K562 (cell line): ENCODE data around the gene LUC7L3. TPM values are rescaled to one million over a fixed set of nuclear protein-coding genes. Genes with fewer than 3 reads are reported as not detected.
A peak's percentile ranks its signal among the peaks of the same experiment; 100 is the strongest.

ENCODE experiments used
- BDP1 ChIP-seq: IDR thresholded peaks from 3 replicates; pipeline ENCODE4 v1.6.1; 2011; ENCODE audit not compliant: insufficient read length, insufficient read depth
- C11orf30 ChIP-seq: fragments of 450-650 bp; IDR thresholded peaks from 2 replicates; pipeline ENCODE4 v1.6.1; 2016; ENCODE audit warnings: low read depth, mild to moderate bottlenecking
- CHD4 ChIP-seq: fragments of 200-600 bp; sonication (generic); IDR thresholded peaks from 3 replicates; pipeline ENCODE4 v1.6.1; 2012; ENCODE audit warnings: low read depth, mild to moderate bottlenecking, mixed read lengths, low read length, inconsistent platforms; ENCODE audit not compliant: insufficient read depth, insufficient replicate concordance, poor library complexity, severe bottlenecking
- GATAD2A ChIP-seq: fragments of 450-650 bp; IDR thresholded peaks from 2 replicates; pipeline ENCODE4 v1.6.1; 2017
- HDAC3 ChIP-seq: fragments of 450-650 bp; IDR thresholded peaks from 2 replicates; pipeline ENCODE4 v1.6.1; 2018; ENCODE audit warnings: borderline replicate concordance, mild to moderate bottlenecking, moderate library complexity; ENCODE audit not compliant: partially characterized antibody
- KDM1A ChIP-seq, 2 experiments: fragments of 450-650 bp; IDR thresholded peaks; 2 replicates each; pipeline ENCODE4 v1.6.1; 2016; ENCODE audit warnings: mild to moderate bottlenecking in 2 of 2
- MAFG ChIP-seq: fragments of 450-650 bp; conservative IDR thresholded peaks from 2 replicates; pipeline ENCODE4 v1.6.1; 2016; ENCODE audit warnings: missing genetic modification characterization, missing compliant biosample characterization
- MEIS2 ChIP-seq: fragments of 450-650 bp; IDR thresholded peaks from 2 replicates; pipeline ENCODE4 v1.6.1; 2014; ENCODE audit warnings: mild to moderate bottlenecking; ENCODE audit not compliant: partially characterized antibody
- MXI1 ChIP-seq: IDR thresholded peaks from 2 replicates; pipeline ENCODE4 v1.6.1; 2011; ENCODE audit warnings: low read depth, mild to moderate bottlenecking, improper control_type of control experiment, low read length
- MYC ChIP-seq, 2 experiments: fragments of 250-450 bp in 1 of 2; sonication (Bioruptor Pico) in 1 of 2; IDR thresholded peaks; 2 replicates each; pipeline versions ENCODE4 v1.5.1 to v1.6.1; 2012 to 2021; ENCODE audit warnings: low read depth in 2 of 2, borderline replicate concordance in 1 of 2, improper control_type of control experiment in 1 of 2, low read length in 1 of 2, mild to moderate bottlenecking in 1 of 2, moderate library complexity in 1 of 2
- NR2C1 ChIP-seq, 2 experiments: fragments of 450-650 bp; IDR thresholded peaks; 2 replicates each; pipeline ENCODE4 v1.6.1; 2017; ENCODE audit warnings: mild to moderate bottlenecking in 2 of 2, antibody characterized with exemption in 1 of 2, inconsistent platforms in 1 of 2, missing compliant biosample characterization in 1 of 2, missing genetic modification characterization in 1 of 2
- NR2C2 ChIP-seq, 2 experiments: fragments of 200-800 bp in 1 of 2; sonication (Bioruptor generic) in 1 of 2; sonication (generic) in 1 of 2; formaldehyde crosslinking in 1 of 2; IDR thresholded peaks; 2 replicates each; pipeline versions ENCODE4 v1.6.1 to v1.8.0; 2016 to 2022; ENCODE audit warnings: mild to moderate bottlenecking in 1 of 2, missing compliant biosample characterization in 1 of 2, missing genetic modification characterization in 1 of 2, missing genetic modification reagents in 1 of 2
- SMARCB1 ChIP-seq: IDR thresholded peaks from 2 replicates; pipeline ENCODE4 v1.6.1; 2011; ENCODE audit warnings: improper control_type of control experiment, low read depth; ENCODE audit not compliant: insufficient read length
- TAF1 ChIP-seq: IDR thresholded peaks from 2 replicates; pipeline ENCODE4 v1.6.1; 2011; ENCODE audit warnings: mild to moderate bottlenecking, low read length, moderate library complexity; ENCODE audit not compliant: insufficient read depth, control insufficient read depth, severe bottlenecking; ENCODE audit errors: extremely low read depth
- TEAD4 ChIP-seq, 2 experiments: sonication (generic) in 1 of 2; formaldehyde crosslinking in 1 of 2; IDR thresholded peaks; 2 replicates each; pipeline versions ENCODE4 v1.6.1 to v1.8.0; 2012 to 2022; ENCODE audit warnings: borderline replicate concordance in 1 of 2, inconsistent platforms in 1 of 2, low read length in 1 of 2, mild to moderate bottlenecking in 1 of 2, missing genetic modification reagents in 1 of 2
- polyA plus RNA-seq, 8 experiments: library from polyadenylated mRNA; depleted of rRNA in 4 of 8; stranded (reverse) in 5 of 8; unstranded in 3 of 8; fragments of >200 nt; fragmentation: Nextera tagmentation in 2 of 8; fragmentation: Illumina TruSeq in 1 of 8; extraction: Ambion mirVana in 2 of 8; extraction: Trizol in 1 of 8; gene quantifications; 2 replicates each; pipeline versions ENCODE4 v1.2.1 to v1.2.3, GENCODE V29; 2011 to 2014; ENCODE audit warnings: inconsistent platforms in 1 of 8, missing spikeins in 1 of 8
- total RNA-seq, 7 experiments: library from RNA; depleted of rRNA in 6 of 7; stranded (reverse); fragments of >200 nt in 6 of 7; fragmentation: Illumina TruSeq in 2 of 7; extraction: Trizol in 2 of 7; gene quantifications; 2 replicates each; pipeline versions ENCODE4 v1.2.1 to v1.2.3, GENCODE V29; 2011 to 2021; ENCODE audit warnings: low replicate concordance in 1 of 7
- TF ChIP-seq, protein P1 (sequence below): sonication (generic); formaldehyde crosslinking; IDR thresholded peaks from 2 replicates; pipeline ENCODE4 v1.8.1; 2023; ENCODE audit warnings: mild to moderate bottlenecking, missing genetic modification reagents
- TF ChIP-seq, protein P2 (sequence below): fragments of 200-400 bp; formaldehyde crosslinking; IDR thresholded peaks from 2 replicates; pipeline ENCODE4 v1.6.1; 2017; ENCODE audit warnings: mild to moderate bottlenecking, low read depth, low read length, moderate library complexity
- TF ChIP-seq, protein P3 (sequence below): fragments of 450-650 bp; IDR thresholded peaks from 2 replicates; pipeline ENCODE4 v1.6.1; 2016; ENCODE audit warnings: borderline replicate concordance

The LUC7L3 gene
- total and polyA plus RNA-seq, 9 of the 15 experiments (the other 6 are each of a cell fraction or from before 2014, with no cell fraction given), result 80.8 to 284 (median 127) TPM

DNA sequence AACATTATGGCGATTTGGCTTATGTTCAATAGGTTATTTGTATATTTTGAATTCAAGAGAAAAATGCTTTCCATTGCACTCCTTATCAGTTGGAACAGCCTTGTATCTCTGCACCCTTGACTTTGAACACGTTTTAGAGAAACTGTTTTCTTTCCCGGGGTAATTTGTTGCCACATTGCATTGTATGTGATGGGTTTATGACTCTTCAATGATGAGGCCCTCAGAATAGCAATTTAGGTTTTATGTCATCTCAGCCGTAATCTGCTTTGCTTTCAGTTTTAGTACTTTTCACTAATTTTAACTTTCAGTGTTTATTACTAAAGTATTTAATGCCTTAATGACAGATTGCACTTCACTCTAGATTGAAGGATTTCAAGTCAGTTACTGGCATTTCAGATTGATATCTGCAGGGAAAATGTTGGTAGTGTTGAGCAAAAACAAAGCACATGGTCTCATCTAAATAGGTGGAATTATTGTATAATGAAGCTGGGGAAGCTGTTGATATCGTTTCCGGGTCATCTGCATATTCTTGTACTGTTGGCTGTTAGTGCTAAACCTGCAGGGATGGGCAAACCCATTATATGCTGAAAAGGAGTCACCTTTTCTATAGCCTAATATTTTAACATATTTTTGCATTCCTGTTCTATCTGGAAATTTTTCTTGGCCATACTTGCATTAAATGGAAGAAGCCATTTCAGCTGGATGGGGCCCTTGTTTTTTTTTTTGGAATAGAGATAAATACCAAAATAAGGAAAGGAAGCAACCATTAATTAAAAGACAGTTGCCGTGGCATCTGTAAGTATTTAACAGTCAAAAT, 2.0 kb downstream of the LUC7L3 start (continued):
- TF ChIP-seq MXI1 (0 out of 2 replicates have a peak, but pooled peaks have one; percentile 29), SMARCB1 (no peak), MYC (IDR thresholded peaks at IDR 0.05; ENCODE audit: low read depth, low read length) (0 out of 2 replicates have a peak, but pooled peaks have one; percentile 48), MYC (CRISPR knock-in tag; IDR thresholded peaks at IDR 0.05; ENCODE audit: borderline replicate concordance, low read depth) (no peak), NR2C2 (CRISPR knock-in tag; IDR thresholded peaks at IDR 0.05) (no peak), NR2C2 (tag; IDR thresholded peaks at IDR 0.05) (peak; percentile 94), TEAD4 (IDR thresholded peaks at IDR 0.05; ENCODE audit: low read length) (peak; percentile 43; the same call in 1 of the 2 replicates), TEAD4 (CRISPR knock-in tag; IDR thresholded peaks at IDR 0.05; ENCODE audit: borderline replicate concordance) (no peak), NR2C1 (IDR thresholded peaks at IDR 0.05) (peak; percentile 90), NR2C1 (tag; IDR thresholded peaks at IDR 0.05) (peak; percentile 88), TAF1 (no peak), GATAD2A (no peak), C11orf30 (peak; percentile 38; the same call in 1 of the 2 replicates), MAFG (no peak), KDM1A (IDR thresholded peaks at IDR 0.05) (0 out of 4 replicates have a peak, but pooled peaks have one; percentile 23 to 37), BDP1 (peak; percentile 10), HDAC3 (peak; percentile 42), MEIS2 (peak; percentile 8), CHD4 (no peak)
- TF ChIP-seq, protein P1, sequence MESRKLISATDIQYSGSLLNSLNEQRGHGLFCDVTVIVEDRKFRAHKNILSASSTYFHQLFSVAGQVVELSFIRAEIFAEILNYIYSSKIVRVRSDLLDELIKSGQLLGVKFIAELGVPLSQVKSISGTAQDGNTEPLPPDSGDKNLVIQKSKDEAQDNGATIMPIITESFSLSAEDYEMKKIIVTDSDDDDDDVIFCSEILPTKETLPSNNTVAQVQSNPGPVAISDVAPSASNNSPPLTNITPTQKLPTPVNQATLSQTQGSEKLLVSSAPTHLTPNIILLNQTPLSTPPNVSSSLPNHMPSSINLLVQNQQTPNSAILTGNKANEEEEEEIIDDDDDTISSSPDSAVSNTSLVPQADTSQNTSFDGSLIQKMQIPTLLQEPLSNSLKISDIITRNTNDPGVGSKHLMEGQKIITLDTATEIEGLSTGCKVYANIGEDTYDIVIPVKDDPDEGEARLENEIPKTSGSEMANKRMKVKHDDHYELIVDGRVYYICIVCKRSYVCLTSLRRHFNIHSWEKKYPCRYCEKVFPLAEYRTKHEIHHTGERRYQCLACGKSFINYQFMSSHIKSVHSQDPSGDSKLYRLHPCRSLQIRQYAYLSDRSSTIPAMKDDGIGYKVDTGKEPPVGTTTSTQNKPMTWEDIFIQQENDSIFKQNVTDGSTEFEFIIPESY (CRISPR knock-in tag), result no peak
- TF ChIP-seq, protein P2, sequence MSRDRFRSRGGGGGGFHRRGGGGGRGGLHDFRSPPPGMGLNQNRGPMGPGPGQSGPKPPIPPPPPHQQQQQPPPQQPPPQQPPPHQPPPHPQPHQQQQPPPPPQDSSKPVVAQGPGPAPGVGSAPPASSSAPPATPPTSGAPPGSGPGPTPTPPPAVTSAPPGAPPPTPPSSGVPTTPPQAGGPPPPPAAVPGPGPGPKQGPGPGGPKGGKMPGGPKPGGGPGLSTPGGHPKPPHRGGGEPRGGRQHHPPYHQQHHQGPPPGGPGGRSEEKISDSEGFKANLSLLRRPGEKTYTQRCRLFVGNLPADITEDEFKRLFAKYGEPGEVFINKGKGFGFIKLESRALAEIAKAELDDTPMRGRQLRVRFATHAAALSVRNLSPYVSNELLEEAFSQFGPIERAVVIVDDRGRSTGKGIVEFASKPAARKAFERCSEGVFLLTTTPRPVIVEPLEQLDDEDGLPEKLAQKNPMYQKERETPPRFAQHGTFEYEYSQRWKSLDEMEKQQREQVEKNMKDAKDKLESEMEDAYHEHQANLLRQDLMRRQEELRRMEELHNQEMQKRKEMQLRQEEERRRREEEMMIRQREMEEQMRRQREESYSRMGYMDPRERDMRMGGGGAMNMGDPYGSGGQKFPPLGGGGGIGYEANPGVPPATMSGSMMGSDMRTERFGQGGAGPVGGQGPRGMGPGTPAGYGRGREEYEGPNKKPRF, result no peak
- TF ChIP-seq, protein P3, sequence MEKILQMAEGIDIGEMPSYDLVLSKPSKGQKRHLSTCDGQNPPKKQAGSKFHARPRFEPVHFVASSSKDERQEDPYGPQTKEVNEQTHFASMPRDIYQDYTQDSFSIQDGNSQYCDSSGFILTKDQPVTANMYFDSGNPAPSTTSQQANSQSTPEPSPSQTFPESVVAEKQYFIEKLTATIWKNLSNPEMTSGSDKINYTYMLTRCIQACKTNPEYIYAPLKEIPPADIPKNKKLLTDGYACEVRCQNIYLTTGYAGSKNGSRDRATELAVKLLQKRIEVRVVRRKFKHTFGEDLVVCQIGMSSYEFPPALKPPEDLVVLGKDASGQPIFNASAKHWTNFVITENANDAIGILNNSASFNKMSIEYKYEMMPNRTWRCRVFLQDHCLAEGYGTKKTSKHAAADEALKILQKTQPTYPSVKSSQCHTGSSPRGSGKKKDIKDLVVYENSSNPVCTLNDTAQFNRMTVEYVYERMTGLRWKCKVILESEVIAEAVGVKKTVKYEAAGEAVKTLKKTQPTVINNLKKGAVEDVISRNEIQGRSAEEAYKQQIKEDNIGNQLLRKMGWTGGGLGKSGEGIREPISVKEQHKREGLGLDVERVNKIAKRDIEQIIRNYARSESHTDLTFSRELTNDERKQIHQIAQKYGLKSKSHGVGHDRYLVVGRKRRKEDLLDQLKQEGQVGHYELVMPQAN, result peak; percentile 59; the same call in 1 of the 2 replicates
